LNCAP (cell line): ENCODE data around the gene TMEM130.
A peak's percentile ranks its signal among the peaks of the same experiment; 100 is the strongest.

Experiments used
- CTCF ChIP-seq: fragments of 450-650 bp; IDR thresholded peaks from 2 replicates; pipeline ENCODE4 v1.5.1; 2017; ENCODE audit warnings: mild to moderate bottlenecking

The TMEM130 gene

GRCh38 chr7:98877146-98877545 lies 7.3 kb upstream of the TMEM130 start:
- no peak for TF ChIP-seq CTCF

- no peak for TF ChIP-seq CTCF
Observed at GRCh38 chr7:98875501-98875900, 5.7 kb upstream of the TMEM130 start.

- TF ChIP-seq CTCF = no peak
Observed at GRCh38 chr7:98874942-98875341, 5.1 kb upstream of the TMEM130 start.

- peak; percentile 51 for TF ChIP-seq CTCF
Observed at GRCh38 chr7:98872328-98872924, 2.6 kb upstream of the TMEM130 start.

- TF ChIP-seq CTCF = no peak
Observed at GRCh38 chr7:98870807-98871491, 1.1 kb upstream of the TMEM130 start.

GRCh38 chr7:98870121-98870651 lies 372 bp upstream of the TMEM130 start:
- TF ChIP-seq CTCF = no peak

- TF ChIP-seq CTCF = no peak
Observed at GRCh38 chr7:98869027-98869596, 702 bp downstream of the TMEM130 start.
